HG03064 (cell line): ENCODE measurements around the gene OR4S1.
"Not testable (repeated sequence)": the region's sequence is repeated elsewhere in the genome, so short reads cannot be mapped to it uniquely, and the experiment has no call there.

Source experiments
- ATAC-seq: cut with Tn5 transposase; IDR thresholded peaks from one replicate; pipeline ENCODE4 v1.9.1; 2021; ENCODE audit warnings: low read depth; ENCODE audit not compliant: unreplicated experiment

The OR4S1 gene

GRCh38 chr11:48305923-48306322, at the start of gene OR4S1:
Gene OR4S1 (plus strand): TSS chr11:48306223. CDS start chr11:48306223, 0 bp downstream.
- no peak for ATAC-seq

- ATAC-seq, result no peak
Observed at GRCh38 chr11:48261600-48261999, 44.4 kb upstream of the OR4S1 start.

- no peak for ATAC-seq
Observed at GRCh38 chr11:48263423-48263911, 42.6 kb upstream of the OR4S1 start, which contains the start of gene OR4X1. Gene OR4X1 (plus strand): TSS chr11:48263861. CDS start chr11:48263861, 0 bp downstream.

GRCh38 chr11:48270621-48271020, 35.4 kb upstream of the OR4S1 start:
- ATAC-seq, result no peak

- no peak for ATAC-seq
Observed at GRCh38 chr11:48272606-48273005, 33.4 kb upstream of the OR4S1 start.

GRCh38 chr11:48307760-48308386, 1.9 kb downstream of the OR4S1 start:
- peak; percentile 81 for ATAC-seq

GRCh38 chr11:48313590-48313989, 7.6 kb downstream of the OR4S1 start:
- not testable (repeated sequence) for ATAC-seq

GRCh38 chr11:48319813-48320212, 13.8 kb downstream of the OR4S1 start:
- not testable (repeated sequence) for ATAC-seq

GRCh38 chr11:48324620-48325019, 18.6 kb downstream of the OR4S1 start, which contains the start of gene OR4C3:
Gene OR4C3 (plus strand): TSS chr11:48324920. CDS start chr11:48325022, 102 bp downstream.
- ATAC-seq, result not testable (repeated sequence)

- ATAC-seq, result no peak
Observed at GRCh38 chr11:48341466-48341865, 35.4 kb downstream of the OR4S1 start.

GRCh38 chr11:48342505-48342904, 36.5 kb downstream of the OR4S1 start:
- ATAC-seq, result not testable (repeated sequence)

GRCh38 chr11:48346286-48346685, 40.3 kb downstream of the OR4S1 start:
- not testable (repeated sequence) for ATAC-seq

GRCh38 chr11:48354013-48354412, 48.0 kb downstream of the OR4S1 start:
- ATAC-seq, result no peak

GRCh38 chr11:48354677-48355076, 48.7 kb downstream of the OR4S1 start:
- no peak for ATAC-seq
